Neuron (in vitro differentiated cells): Measurements from ENCODE around the gene U2AF2.

Experiments used
- H2AFZ ChIP-seq: one replicate; pipeline ENCODE4 v1.6.1; 2013; ENCODE audit warnings: low read depth, mild to moderate bottlenecking, inconsistent platforms, low read length, moderate library complexity
- H3K27me3 ChIP-seq: one replicate; pipeline ENCODE4 v1.6.1; 2013; ENCODE audit warnings: low read length; ENCODE audit not compliant: insufficient read depth
- H3K36me3 ChIP-seq: one replicate; pipeline ENCODE4 v1.6.1; 2013; ENCODE audit warnings: low read length; ENCODE audit not compliant: insufficient read depth
- H3K4me1 ChIP-seq: one replicate; pipeline ENCODE4 v1.6.1; 2013; ENCODE audit warnings: low read length; ENCODE audit not compliant: insufficient read depth
- H3K4me3 ChIP-seq: 2 replicates; pipeline ENCODE4 v1.5.1; 2013; ENCODE audit warnings: mild to moderate bottlenecking, low read length, moderate library complexity
- H3K9me3 ChIP-seq: one replicate; pipeline ENCODE4 v1.6.1; 2013; ENCODE audit warnings: low read length

Gene U2AF2

DNA sequence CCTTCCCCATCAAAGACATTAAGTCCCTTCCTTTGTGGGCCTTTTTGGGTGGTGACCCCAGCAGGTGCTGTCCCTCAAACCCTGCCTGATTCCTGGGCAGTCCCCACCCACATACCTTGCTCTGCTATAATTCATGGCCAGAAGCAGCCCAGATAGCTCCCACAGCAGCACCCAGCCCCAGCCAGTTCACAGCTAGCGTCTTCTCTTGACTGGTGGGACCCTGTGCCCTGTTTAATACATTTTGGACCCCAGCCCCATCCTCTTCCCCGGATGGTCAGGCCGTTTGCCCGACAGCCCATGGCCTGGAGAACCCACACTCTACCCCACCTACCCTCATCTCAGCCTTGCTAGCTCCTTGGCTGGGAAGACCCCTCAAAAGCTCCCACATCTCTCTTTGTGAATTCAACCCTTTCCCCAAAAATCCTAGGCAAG is 4.7 kb upstream of the U2AF2 start:
- H3K4me3 ChIP-seq = no peak overlapping the region
- H3K4me1 ChIP-seq = peaks cover 16% of the 10 kb centered on the region
- H3K36me3 ChIP-seq = peaks cover 14% of the 10 kb centered on the region
- no peak overlapping the region for H2AFZ ChIP-seq
- no peaks in the 10 kb centered on the region for H3K9me3 ChIP-seq
- no peaks in the 10 kb centered on the region for H3K27me3 ChIP-seq

DNA sequence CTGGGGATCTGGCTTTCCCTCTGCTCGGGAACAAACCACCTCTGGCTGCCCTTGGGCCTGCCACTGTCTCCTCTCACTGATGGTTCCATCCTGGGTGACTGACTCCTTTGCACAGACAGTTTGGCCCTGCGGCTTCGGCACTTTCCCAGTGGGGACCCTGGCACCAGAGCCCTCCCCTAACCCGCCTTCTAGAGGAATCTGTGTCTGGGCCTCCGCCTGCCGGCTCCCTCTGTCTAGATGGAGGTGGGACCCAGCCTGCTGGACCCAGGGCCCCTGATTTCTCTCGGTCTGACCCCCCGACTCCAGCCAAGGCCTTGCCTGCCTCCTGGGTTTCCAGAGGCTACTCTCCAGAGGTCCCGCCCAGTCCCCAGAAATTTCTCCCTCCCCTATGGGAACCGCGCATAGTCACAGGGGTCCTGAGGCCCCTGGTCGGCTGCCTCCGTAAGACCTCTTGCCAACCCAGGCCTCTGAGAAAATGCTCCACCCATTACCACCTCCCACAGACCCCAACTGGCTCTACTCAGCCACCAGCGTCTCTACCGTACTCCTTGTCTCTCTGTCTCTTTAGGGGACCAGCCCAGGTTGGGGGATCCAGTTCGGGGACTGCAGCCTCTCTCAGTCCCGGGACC is 4.1 kb upstream of the U2AF2 start:
- H3K4me3 ChIP-seq = no peak overlapping the region
- no peaks in the 10 kb centered on the region for H3K27me3 ChIP-seq
- H2AFZ ChIP-seq = no peak overlapping the region
- H3K9me3 ChIP-seq = no peaks in the 10 kb centered on the region
- peaks cover 18% of the 10 kb centered on the region for H3K4me1 ChIP-seq
- peaks cover 8% of the 10 kb centered on the region for H3K36me3 ChIP-seq

DNA sequence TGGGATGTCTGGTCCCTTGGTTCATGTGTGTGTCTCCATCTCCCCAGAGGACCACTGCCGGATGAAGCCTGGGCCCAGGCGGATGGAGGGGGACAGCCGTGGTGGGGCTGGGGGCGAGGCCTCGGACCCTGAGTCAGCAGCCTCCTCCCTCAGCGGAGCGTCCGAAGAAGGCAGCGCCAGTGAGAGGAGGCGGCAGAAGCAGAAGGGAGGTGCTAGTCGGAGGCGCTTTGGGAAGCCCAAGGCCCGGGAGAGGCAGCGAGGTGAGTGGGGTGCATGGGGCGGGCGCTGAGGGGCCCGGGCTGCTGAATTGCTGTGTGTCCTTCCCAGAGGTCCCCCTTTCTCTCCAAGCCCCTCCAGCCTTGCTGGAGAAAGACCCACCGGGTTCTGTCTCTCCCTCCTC is 3.6 kb upstream of the U2AF2 start:
- peaks cover 8% of the 10 kb centered on the region for H3K36me3 ChIP-seq
- no peaks in the 10 kb centered on the region for H3K9me3 ChIP-seq
- H3K4me3 ChIP-seq = no peak overlapping the region
- H3K27me3 ChIP-seq = no peaks in the 10 kb centered on the region
- no peak overlapping the region for H2AFZ ChIP-seq
- peaks cover 23% of the 10 kb centered on the region for H3K4me1 ChIP-seq

DNA sequence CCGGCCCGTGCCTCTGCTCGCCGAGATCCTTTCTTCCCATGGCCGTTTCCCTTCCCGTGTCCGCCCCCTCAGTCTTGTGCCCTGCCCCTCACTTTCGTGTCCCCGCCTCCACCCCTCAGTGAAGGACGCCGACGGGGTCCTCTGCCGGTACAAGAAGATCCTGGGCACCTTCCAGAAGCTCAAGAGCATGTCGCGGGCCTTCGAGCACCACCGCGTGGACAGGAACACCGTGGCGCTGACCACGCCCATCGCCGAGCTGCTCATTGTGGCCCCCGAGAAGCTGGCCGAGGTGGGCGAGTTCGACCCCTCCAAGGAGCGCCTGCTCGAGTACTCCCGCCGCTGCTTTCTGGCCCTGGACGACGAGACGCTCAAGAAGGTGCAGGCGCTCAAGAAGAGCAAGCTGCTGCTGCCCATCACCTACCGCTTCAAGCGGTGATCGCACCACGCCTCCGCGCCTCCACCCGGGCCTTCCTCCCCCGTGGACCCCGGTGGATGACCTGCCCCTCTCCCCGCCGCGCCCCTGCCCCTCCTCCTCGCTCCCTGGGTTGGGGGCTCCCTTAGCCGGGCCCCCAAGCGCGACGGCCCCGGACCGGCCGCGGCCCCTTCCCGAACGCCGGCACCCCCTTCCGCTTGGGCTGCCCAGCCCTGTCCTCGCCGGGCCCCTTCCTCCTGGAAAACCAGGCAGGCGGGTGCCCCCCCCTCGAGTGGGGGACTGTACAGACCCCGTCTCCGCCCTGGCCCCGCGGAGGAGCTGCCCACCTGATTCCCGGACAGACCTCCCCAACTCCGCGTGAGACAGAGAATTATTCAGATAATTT is 2.3 kb upstream of the U2AF2 start:
- peaks cover 29% of the 10 kb centered on the region for H3K4me1 ChIP-seq
- no peaks in the 10 kb centered on the region for H3K27me3 ChIP-seq
- H3K9me3 ChIP-seq = no peaks in the 10 kb centered on the region
- H2AFZ ChIP-seq = no peak overlapping the region
- no peak overlapping the region for H3K4me3 ChIP-seq
- H3K36me3 ChIP-seq = peaks cover 8% of the 10 kb centered on the region

DNA sequence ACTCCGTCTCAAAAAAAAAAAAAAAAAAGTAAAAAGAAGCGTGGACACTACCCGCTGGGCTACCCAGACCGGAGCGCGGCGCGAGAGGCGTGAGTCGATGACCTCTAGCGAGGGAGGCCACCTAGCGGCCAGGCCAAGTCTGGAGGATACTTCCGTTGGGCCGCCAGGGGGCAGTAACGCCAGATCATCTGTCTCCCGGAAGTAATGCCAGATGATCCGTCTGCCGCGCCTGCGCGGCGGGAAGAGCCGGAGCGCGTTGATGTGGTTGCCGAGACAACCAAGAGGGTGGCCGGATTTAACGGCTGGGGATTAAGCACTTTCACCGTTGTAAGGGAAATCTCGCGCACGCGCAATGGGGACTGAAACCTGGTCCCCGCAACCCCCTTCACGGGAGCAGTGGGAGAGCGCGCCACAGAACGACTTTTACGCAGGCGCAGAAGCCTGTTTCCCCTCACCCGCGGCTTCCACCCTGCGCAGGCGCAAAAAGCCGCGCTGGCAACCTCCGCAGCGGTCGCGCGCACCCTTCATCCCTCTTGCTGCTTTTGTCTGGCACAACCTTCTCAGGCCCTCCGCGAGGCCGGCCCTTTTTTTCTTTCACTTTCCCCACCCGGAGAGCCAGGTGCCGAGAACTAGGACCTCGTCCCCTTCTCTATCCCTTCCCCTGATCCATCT is 1.0 kb upstream of the U2AF2 start:
- Histone ChIP-seq H2AFZ (no peak overlapping the region), H3K4me3 (peak overlapping the region; percentile 85), H3K36me3 (peaks cover 12% of the 10 kb centered on the region), H3K4me1 (peaks cover 27% of the 10 kb centered on the region), H3K27me3 (no peaks in the 10 kb centered on the region), H3K9me3 (no peaks in the 10 kb centered on the region)

DNA sequence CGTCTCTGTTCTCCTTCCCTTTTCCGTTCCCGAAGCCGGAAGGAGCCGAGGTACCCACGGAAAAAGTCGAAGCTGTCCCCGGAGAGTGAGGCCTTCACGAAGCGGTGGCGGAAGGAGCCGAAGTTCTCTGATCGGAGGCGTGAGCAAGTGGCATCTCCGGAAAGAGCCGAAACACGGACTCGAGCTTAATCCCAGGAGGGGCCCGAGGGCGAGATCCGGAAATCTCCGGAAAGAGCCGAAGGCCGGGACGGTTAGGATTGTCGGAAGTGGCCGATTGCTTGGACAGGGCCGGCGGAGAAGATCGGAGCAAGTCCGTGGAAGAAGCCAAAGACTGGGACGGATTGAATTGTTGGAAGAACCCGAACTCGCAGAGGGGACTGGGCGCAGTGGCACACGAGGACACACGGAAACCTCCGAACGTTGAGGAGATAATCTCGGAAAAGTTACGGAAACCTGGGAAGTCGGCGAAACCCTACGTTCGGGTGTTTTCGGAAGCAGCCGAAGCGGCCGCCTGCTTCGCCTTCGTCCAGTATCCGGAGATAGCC is 440 bp upstream of the U2AF2 start:
- Histone ChIP-seq H3K36me3 (peaks cover 18% of the 10 kb centered on the region), H3K4me1 (peaks cover 25% of the 10 kb centered on the region), H3K9me3 (no peaks in the 10 kb centered on the region), H3K4me3 (peak overlapping the region; percentile 85), H2AFZ (no peak overlapping the region), H3K27me3 (no peaks in the 10 kb centered on the region)

DNA sequence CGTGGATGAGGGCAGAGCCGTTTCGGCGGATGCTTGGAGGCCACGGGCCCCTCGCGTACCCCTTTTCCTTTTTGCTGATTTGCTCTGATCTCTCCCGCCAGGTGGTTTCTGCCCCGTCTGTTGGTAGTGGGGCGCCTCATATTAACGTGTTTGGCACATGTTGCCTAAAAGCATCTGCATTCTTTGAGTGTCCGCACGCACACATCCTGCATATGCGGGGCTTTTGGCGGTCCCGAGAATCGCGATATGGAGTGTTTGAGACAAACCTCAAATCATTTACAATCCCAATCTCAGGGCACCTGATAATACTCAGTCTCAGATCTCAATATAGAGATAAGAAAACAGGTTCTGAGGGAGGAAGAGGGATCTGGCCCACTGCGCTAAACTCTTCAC is 809 bp downstream of the U2AF2 start:
- Histone ChIP-seq H3K4me3 (peak overlapping the region; percentile 85), H3K36me3 (peaks cover 28% of the 10 kb centered on the region), H3K4me1 (peaks cover 25% of the 10 kb centered on the region), H2AFZ (no peak overlapping the region), H3K27me3 (no peaks in the 10 kb centered on the region), H3K9me3 (no peaks in the 10 kb centered on the region)

DNA sequence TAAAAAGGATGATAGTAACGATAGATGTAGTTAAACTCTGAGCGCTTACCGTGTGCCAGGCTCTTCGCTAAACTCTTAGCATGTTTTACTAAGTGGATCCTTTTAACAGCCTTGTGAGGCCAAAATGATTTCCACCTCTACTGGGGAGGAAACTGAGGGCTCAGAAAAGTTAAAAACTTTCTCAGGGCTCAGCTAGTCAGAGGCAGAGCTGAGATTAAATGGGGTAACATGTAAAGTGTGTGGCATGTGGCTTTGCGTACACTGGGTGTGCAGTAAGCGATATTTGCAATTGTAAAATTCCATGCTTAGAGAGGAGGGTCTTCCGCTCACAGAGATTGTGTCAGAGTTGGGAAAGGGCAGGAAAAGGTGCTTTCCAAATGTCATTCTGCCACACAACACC is 1.7 kb downstream of the U2AF2 start:
- no peak overlapping the region for H2AFZ ChIP-seq
- peaks cover 33% of the 10 kb centered on the region for H3K36me3 ChIP-seq
- H3K27me3 ChIP-seq = no peaks in the 10 kb centered on the region
- no peaks in the 10 kb centered on the region for H3K9me3 ChIP-seq
- peak overlapping the region; percentile 85 for H3K4me3 ChIP-seq
- H3K4me1 ChIP-seq = peaks cover 25% of the 10 kb centered on the region

DNA sequence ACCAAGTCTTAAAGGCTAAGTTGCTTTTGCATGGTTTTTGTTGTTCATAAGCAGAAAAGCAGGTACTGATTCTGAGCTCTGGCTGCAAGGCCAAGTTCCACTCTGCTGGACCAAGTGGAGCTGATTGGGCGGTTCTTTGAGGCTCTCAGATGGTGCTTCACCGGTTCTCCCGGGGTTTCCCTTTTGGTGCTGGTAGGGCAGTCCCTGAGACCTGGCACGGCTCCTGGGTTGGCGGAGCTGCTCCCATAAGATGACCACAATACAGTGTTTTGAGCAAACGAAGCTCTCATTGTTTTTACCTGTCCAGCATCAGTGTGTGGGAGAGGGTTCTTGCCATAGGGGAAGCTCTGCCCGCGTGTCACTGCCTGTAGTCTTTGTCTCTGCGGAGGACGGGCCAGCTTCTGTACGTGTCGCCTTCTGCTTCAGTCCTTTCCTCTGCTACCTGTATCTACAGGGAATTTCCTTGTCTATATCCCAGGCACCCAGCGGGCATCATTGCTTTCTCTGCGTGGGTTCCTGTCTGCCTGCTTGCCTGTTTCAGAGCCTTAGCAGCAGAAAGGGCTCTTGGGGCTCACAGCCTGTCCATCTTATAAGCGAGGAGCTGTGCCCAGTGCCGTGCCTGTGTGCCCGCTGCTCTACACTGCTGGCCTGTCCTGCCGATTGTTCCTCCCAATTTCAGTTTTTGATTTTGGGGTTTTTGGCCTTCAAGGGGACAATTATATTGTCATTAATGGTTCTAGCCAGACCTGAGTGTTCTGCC is 2.3 kb downstream of the U2AF2 start:
- Histone ChIP-seq H3K36me3 (peaks cover 35% of the 10 kb centered on the region), H3K27me3 (no peaks in the 10 kb centered on the region), H3K4me1 (peaks cover 25% of the 10 kb centered on the region), H2AFZ (no peak overlapping the region), H3K9me3 (no peaks in the 10 kb centered on the region), H3K4me3 (peak overlapping the region; percentile 85)

DNA sequence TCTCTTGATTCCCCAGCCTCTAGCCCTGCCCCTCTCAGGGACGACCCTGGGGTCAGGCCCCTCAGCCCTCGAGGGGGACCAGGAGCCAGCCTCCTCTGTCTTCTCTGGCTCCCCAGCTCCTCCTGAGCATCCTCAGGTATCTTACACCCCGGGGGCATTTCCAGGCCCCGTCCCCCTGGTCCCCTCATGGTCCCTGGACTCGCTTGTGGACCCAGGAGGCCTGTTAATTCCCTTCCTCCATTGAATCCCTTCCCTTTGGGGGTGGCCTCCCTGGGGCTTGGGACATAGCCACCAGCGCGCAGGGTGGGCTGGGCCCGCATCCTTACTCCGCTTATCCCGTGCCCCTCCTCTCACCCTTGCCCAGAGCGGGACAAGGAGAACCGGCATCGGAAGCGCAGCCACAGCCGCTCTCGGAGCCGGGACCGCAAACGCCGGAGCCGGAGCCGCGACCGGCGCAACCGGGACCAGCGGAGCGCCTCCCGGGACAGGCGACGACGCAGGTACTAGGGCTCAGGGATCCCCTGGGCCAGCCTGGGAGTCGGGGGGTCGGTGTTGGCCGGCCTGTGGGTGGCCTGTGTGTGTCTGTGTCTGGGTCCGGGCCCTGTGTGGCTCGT is 4.1 kb downstream of the U2AF2 start:
- H3K27me3 ChIP-seq = no peaks in the 10 kb centered on the region
- H3K36me3 ChIP-seq = peaks cover 51% of the 10 kb centered on the region
- H3K4me3 ChIP-seq = no peak overlapping the region
- no peak overlapping the region for H2AFZ ChIP-seq
- no peaks in the 10 kb centered on the region for H3K9me3 ChIP-seq
- H3K4me1 ChIP-seq = peaks cover 25% of the 10 kb centered on the region

DNA sequence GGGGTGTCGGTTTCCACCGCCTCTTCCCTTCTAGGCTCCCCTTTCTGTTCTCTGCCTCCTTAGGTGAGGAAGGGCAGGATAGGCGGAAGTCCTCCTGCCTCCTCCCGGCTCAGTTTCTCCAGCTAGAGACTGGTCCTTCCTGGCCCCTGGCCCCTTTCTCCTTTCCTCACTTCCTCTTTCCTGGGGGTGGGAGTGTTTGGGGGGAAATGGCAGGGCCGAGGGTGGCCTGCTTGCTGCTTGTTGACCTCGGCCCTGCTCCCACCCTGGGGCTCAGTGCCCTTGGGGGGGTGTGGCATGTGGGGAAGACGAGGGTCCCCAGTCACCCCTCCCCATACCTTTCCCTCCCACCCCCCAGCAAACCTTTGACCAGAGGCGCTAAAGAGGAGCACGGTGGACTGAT is 5.0 kb downstream of the U2AF2 start:
- no peak overlapping the region for H2AFZ ChIP-seq
- no peaks in the 10 kb centered on the region for H3K9me3 ChIP-seq
- H3K36me3 ChIP-seq = peaks cover 59% of the 10 kb centered on the region
- H3K4me3 ChIP-seq = no peak overlapping the region
- no peaks in the 10 kb centered on the region for H3K27me3 ChIP-seq
- peaks cover 25% of the 10 kb centered on the region for H3K4me1 ChIP-seq

DNA sequence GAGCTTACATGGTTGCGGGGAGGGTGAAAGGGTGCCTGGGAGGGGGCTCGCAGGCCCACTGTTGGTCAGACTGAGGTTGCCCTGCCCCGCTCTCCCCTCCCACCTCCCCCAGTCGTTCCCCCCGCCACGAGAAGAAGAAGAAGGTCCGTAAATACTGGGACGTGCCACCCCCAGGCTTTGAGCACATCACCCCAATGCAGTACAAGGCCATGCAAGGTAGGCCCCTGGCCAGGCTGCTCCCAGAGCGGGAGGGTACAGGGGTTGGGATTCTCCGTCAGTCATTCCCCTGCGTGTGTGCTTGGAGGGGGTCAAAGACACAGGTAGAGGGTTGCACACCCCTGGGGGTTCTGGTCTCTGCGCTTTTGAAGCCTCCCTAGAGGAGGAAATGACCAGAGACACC is 5.6 kb downstream of the U2AF2 start:
- peaks cover 25% of the 10 kb centered on the region for H3K4me1 ChIP-seq
- peaks cover 61% of the 10 kb centered on the region for H3K36me3 ChIP-seq
- no peak overlapping the region for H2AFZ ChIP-seq

More for the DNA sequence above, 5.6 kb downstream of the U2AF2 start:
- Histone ChIP-seq H3K9me3 (no peaks in the 10 kb centered on the region), H3K27me3 (no peaks in the 10 kb centered on the region), H3K4me3 (no peak overlapping the region)
